Measurements from ENCODE around the gene EML1. TPM values are rescaled to one million over a fixed set of nuclear protein-coding genes. Genes with fewer than 3 reads are reported as not detected.

Gene EML1
- total RNA-seq, 2 experiments from 2014 or later: 0.59 TPM; not detected in 1

GRCh38 chr14:99902925-99903324 is 109.7 kb downstream of the EML1 start:
- Histone ChIP-seq H3K4me3 (ENCODE audit: low read length) (no peak overlapping the region), H3K36me3 (ENCODE audit: insufficient read depth, low read length) (no peaks in the 10 kb centered on the region), H3K9me3 (ENCODE audit: control insufficient read depth in 1 of 2, insufficient read depth in 1 of 2, low read length in 2 of 2) (peaks cover 0 to 4% of the 10 kb centered on the region in 2 experiments), H3K4me1 (ENCODE audit: insufficient read depth, low read length) (no peaks in the 10 kb centered on the region), H3K27ac (ENCODE audit: low read depth in 1 of 2, low read length in 2 of 2) (no peak overlapping the region), H3K27me3 (ENCODE audit: control insufficient read depth in 1 of 2, insufficient read depth in 2 of 2, low read length in 2 of 2) (peaks cover 3 to 5% of the 10 kb centered on the region in 2 experiments)
- DNase-seq: no peak
- ChIA-PET POLR2A (no interaction called here), CTCF (no interaction called here)
- intact Hi-C loops (cut with DNase I, micrococcal nuclease): no loop called here
- Mint-ChIP-seq H3K36me3 (ENCODE audit: low read depth) (no peaks in the 10 kb centered on the region), H3K27me3 (peaks cover 17% of the 10 kb centered on the region), H3K4me1 (ENCODE audit: low read depth) (no peaks in the 10 kb centered on the region), H3K4me3 (no peak overlapping the region), H3K9me3 (peaks cover 3% of the 10 kb centered on the region), H3K27ac (no peak overlapping the region)
- no peak for ATAC-seq (ENCODE audit: poor library complexity)
- no peak for TF ChIP-seq CTCF (IDR thresholded peaks at IDR 0.05)

DNA sequence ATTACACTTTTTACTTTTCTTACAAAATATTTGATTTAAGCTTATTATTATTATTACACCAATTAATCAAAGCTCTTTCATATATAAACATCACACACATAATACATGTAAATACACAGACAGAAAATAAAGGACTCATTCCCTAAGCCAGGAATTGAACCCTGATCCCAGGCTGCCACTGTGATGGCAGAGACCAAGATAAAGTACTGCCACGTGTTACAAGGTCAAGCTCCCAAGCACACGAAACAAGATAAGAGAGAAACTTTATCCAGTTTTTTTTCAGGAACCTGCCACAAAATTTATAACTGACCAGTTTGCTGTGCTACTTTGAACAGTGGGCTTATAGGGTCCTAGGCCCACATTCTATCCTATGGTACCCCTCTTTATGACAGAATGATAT is 111.3 kb downstream of the EML1 start:
- Mint-ChIP-seq H3K9me3 (peaks cover 3% of the 10 kb centered on the region), H3K27me3 (peaks cover 17% of the 10 kb centered on the region), H3K4me1 (ENCODE audit: low read depth) (no peaks in the 10 kb centered on the region), H3K27ac (no peak overlapping the region), H3K4me3 (no peak overlapping the region), H3K36me3 (ENCODE audit: low read depth) (no peaks in the 10 kb centered on the region)
- intact Hi-C loops (cut with DNase I, micrococcal nuclease): no loop called here
- CTCF ChIA-PET: no interaction called here
- ATAC-seq (ENCODE audit: poor library complexity): no peak
- no peak for TF ChIP-seq CTCF (IDR thresholded peaks at IDR 0.05)
- Histone ChIP-seq H3K36me3 (ENCODE audit: insufficient read depth, low read length) (no peaks in the 10 kb centered on the region), H3K27ac (ENCODE audit: low read depth in 1 of 2, low read length in 2 of 2) (no peak overlapping the region), H3K27me3 (ENCODE audit: control insufficient read depth in 1 of 2, insufficient read depth in 2 of 2, low read length in 2 of 2) (peaks cover 3 to 5% of the 10 kb centered on the region in 2 experiments), H3K9me3 (ENCODE audit: control insufficient read depth in 1 of 2, insufficient read depth in 1 of 2, low read length in 2 of 2) (peaks cover 0 to 4% of the 10 kb centered on the region in 2 experiments), H3K4me1 (ENCODE audit: insufficient read depth, low read length) (no peaks in the 10 kb centered on the region), H3K4me3 (ENCODE audit: low read length) (no peak overlapping the region)
- no peak for DNase-seq
- POLR2A ChIA-PET: no interaction called here

GRCh38 chr14:99905121-99905520 is 111.9 kb downstream of the EML1 start:
- Mint-ChIP-seq H3K36me3 (ENCODE audit: low read depth) (no peaks in the 10 kb centered on the region), H3K27ac (no peak overlapping the region), H3K27me3 (peaks cover 14% of the 10 kb centered on the region), H3K4me3 (no peak overlapping the region), H3K9me3 (peaks cover 3% of the 10 kb centered on the region), H3K4me1 (ENCODE audit: low read depth) (no peaks in the 10 kb centered on the region)
- Histone ChIP-seq H3K4me1 (ENCODE audit: insufficient read depth, low read length) (no peaks in the 10 kb centered on the region), H3K4me3 (ENCODE audit: low read length) (no peak overlapping the region), H3K9me3 (ENCODE audit: control insufficient read depth in 1 of 2, insufficient read depth in 1 of 2, low read length in 2 of 2) (peaks cover 0 to 4% of the 10 kb centered on the region in 2 experiments), H3K27me3 (ENCODE audit: control insufficient read depth in 1 of 2, insufficient read depth in 2 of 2, low read length in 2 of 2) (peaks cover 3 to 5% of the 10 kb centered on the region in 2 experiments), H3K27ac (ENCODE audit: low read depth in 1 of 2, low read length in 2 of 2) (no peak overlapping the region), H3K36me3 (ENCODE audit: insufficient read depth, low read length) (no peaks in the 10 kb centered on the region)
- ATAC-seq (ENCODE audit: poor library complexity) (no peak), DNase-seq (no peak)
- POLR2A ChIA-PET: interaction anchor here (0.5 kb wide), 1 partner anchor 1804 kb away, joined by 3 read pairs; no protein-coding TSS in a partner anchor
- intact Hi-C loops (cut with DNase I, micrococcal nuclease): no loop called here
- CTCF ChIA-PET: no interaction called here
- no peak for TF ChIP-seq CTCF (IDR thresholded peaks at IDR 0.05)

Data from CD4-positive, alpha-beta T cell (primary cell).